H1 (cell line): ENCODE results near the gene CXCL1. TPM values are rescaled to one million over a fixed set of nuclear protein-coding genes. Genes with fewer than 3 reads are reported as not detected.

Experiments used
- CTCF ChIA-PET: fragments of 300-600 bp; sonication (Branson Sonifier 250); formaldehyde crosslinking; loops from one replicate; lab custom pipeline; 2021; ENCODE audit not compliant: partially characterized antibody; lab: Charles Lee
- POLR2A ChIA-PET: fragments of 300-600 bp; sonication (Branson Sonifier 250); formaldehyde crosslinking; loops from one replicate; lab custom pipeline; 2021; ENCODE audit warnings: inconsistent platforms; ENCODE audit not compliant: partially characterized antibody; lab: Charles Lee
- DNase-seq, 2 experiments: peaks; one replicate each; pipeline versions ENCODE4 v3.0.0 to v3.0.0-alpha.2; 2010 to 2022; ENCODE audit warnings: low spot score in 2 of 2, low read depth in 1 of 2, mixed read lengths in 1 of 2
- FAIRE-seq: peaks from 2 replicates; lab custom pipeline; 2011; peaks lifted over from hg19 to GRCh38; lab: Jason Lieb, UNC
- H2AFZ ChIP-seq: 2 replicates; pipeline ENCODE4 v1.8.1; 2012; ENCODE audit warnings: low read length, inconsistent platforms
- H2AK5ac ChIP-seq: 2 replicates; pipeline ENCODE4 v1.6.1; 2013; ENCODE audit warnings: low read depth, low read length
- H2BK120ac ChIP-seq: replicated peaks from 2 replicates; pipeline ENCODE3; 2013; ENCODE audit warnings: low read depth, low read length, inconsistent platforms
- H2BK12ac ChIP-seq: 2 replicates; pipeline ENCODE4 v1.6.1; 2013; ENCODE audit warnings: low read depth, low read length
- H2BK15ac ChIP-seq: 2 replicates; pipeline ENCODE4 v1.6.1; 2013; ENCODE audit warnings: low read length
- H2BK20ac ChIP-seq: 2 replicates; pipeline ENCODE4 v1.6.1; 2013; ENCODE audit warnings: low read length
- H2BK5ac ChIP-seq: 2 replicates; pipeline ENCODE4 v1.6.1; 2013; ENCODE audit warnings: low read depth, low read length
- H3K14ac ChIP-seq: 2 replicates; pipeline ENCODE4 v1.6.1; 2013; ENCODE audit warnings: inconsistent platforms; ENCODE audit not compliant: insufficient read length
- H3K18ac ChIP-seq: 2 replicates; pipeline ENCODE4 v1.6.1; 2013; ENCODE audit warnings: low read length; ENCODE audit errors: extremely low read depth
- H3K23ac ChIP-seq: 2 replicates; pipeline ENCODE4 v1.6.1; 2013; ENCODE audit warnings: inconsistent platforms; ENCODE audit not compliant: insufficient read length
- H3K23me2 ChIP-seq: 2 replicates; pipeline ENCODE4 v1.6.1; 2013; ENCODE audit warnings: low read depth, low read length
- H3K27ac ChIP-seq: 2 replicates; pipeline ENCODE4 v1.6.1; 2011; ENCODE audit warnings: low read depth, low read length, inconsistent platforms
- H3K27me3 ChIP-seq, 4 experiments: replicated peaks in 1 of 4; 1 replicate in 1 of 4; 2 replicates in 3 of 4; pipeline versions ENCODE4 v1.6.1 to v1.8.1; 2011 to 2013; ENCODE audit warnings: low read length in 3 of 4, mild to moderate bottlenecking in 3 of 4, inconsistent platforms in 2 of 4, mixed read lengths in 2 of 4, moderate library complexity in 1 of 4; ENCODE audit not compliant: control insufficient read depth in 3 of 4, insufficient read depth in 3 of 4; ENCODE audit errors: extremely low read depth in 1 of 4
- H3K36me3 ChIP-seq, 4 experiments: 2 replicates each; pipeline versions ENCODE4 v1.6.1 to v1.8.1; 2011 to 2013; ENCODE audit warnings: mild to moderate bottlenecking in 4 of 4, low read length in 3 of 4, moderate library complexity in 2 of 4, control low read depth in 1 of 4, inconsistent platforms in 1 of 4; ENCODE audit not compliant: insufficient read depth in 4 of 4, control insufficient read depth in 2 of 4
- H3K4ac ChIP-seq: replicated peaks from 2 replicates; pipeline ENCODE3; 2013; ENCODE audit warnings: low read length, low read depth, mixed read lengths, inconsistent platforms; ENCODE audit not compliant: insufficient read length
- H3K4me1 ChIP-seq, 4 experiments: replicated peaks in 1 of 4; 1 replicate in 1 of 4; 2 replicates in 3 of 4; pipeline versions ENCODE4 v1.6.1 to v1.8.1; 2011 to 2013; ENCODE audit warnings: low read length in 3 of 4, inconsistent platforms in 2 of 4, mixed read lengths in 1 of 4; ENCODE audit not compliant: insufficient read depth in 4 of 4, control insufficient read depth in 3 of 4
- H3K4me2 ChIP-seq, 2 experiments: 2 replicates each; pipeline versions ENCODE4 v1.6.1 to v1.8.1; 2011 to 2013; ENCODE audit warnings: low read depth in 2 of 2, low read length in 2 of 2, control low read depth in 1 of 2, inconsistent platforms in 1 of 2, mild to moderate bottlenecking in 1 of 2; ENCODE audit not compliant: insufficient read depth in 1 of 2
- H3K4me3 ChIP-seq, 4 experiments: fragments of 200-600, 300-600 bp in 1 of 4; sonication (generic), shearing (Covaris generic), sonication (Bioruptor Twin) in 1 of 4; 2 replicates each; pipeline versions ENCODE4 v1.5.1 to v1.8.1; 2011 to 2016; ENCODE audit warnings: low read length in 4 of 4, low read depth in 3 of 4, control low read depth in 2 of 4, inconsistent platforms in 2 of 4, mild to moderate bottlenecking in 2 of 4, mixed read lengths in 1 of 4, moderate library complexity in 1 of 4; ENCODE audit not compliant: insufficient read depth in 2 of 4; ENCODE audit errors: extremely low read depth in 1 of 4
- H3K56ac ChIP-seq: replicated peaks from 2 replicates; pipeline ENCODE3; 2013; ENCODE audit warnings: low read depth, mild to moderate bottlenecking, mixed read lengths, low read length, inconsistent platforms; ENCODE audit not compliant: insufficient read length
- H3K79me1 ChIP-seq: 2 replicates; pipeline ENCODE4 v1.6.1; 2013; ENCODE audit warnings: low read depth, low read length, control low read depth
- H3K79me2 ChIP-seq, 2 experiments: 2 replicates each; pipeline versions ENCODE4 v1.6.1 to v1.8.1; 2012 to 2013; ENCODE audit warnings: low read length in 2 of 2, mild to moderate bottlenecking in 2 of 2, inconsistent platforms in 1 of 2; ENCODE audit not compliant: insufficient read depth in 2 of 2, control insufficient read depth in 1 of 2
- H3K9ac ChIP-seq, 4 experiments: replicated peaks in 1 of 4; 1 replicate in 1 of 4; 2 replicates in 3 of 4; pipeline versions ENCODE4 v1.6.1 to v1.8.1; 2011 to 2013; ENCODE audit warnings: low read depth in 3 of 4, low read length in 3 of 4, control low read depth in 2 of 4, mild to moderate bottlenecking in 2 of 4, moderate library complexity in 2 of 4, inconsistent platforms in 1 of 4; ENCODE audit errors: extremely low read depth in 1 of 4
- H3K9me3 ChIP-seq, 2 experiments: 2 replicates each; pipeline versions ENCODE4 v1.6.1 to v1.8.1; 2012 to 2013; ENCODE audit warnings: mild to moderate bottlenecking in 2 of 2, moderate library complexity in 2 of 2, control low read depth in 1 of 2, inconsistent platforms in 1 of 2, low read depth in 1 of 2, low read length in 1 of 2, mixed read lengths in 1 of 2; ENCODE audit not compliant: insufficient read depth in 2 of 2
- H4K20me1 ChIP-seq, 2 experiments: replicated peaks in 1 of 2; 2 replicates each; pipeline versions ENCODE3 to v1.8.1; 2011 to 2013; ENCODE audit warnings: inconsistent platforms in 2 of 2, low read length in 2 of 2, mild to moderate bottlenecking in 1 of 2; ENCODE audit not compliant: insufficient read depth in 2 of 2, control insufficient read depth in 1 of 2
- H4K5ac ChIP-seq: 2 replicates; pipeline ENCODE4 v1.6.1; 2013; ENCODE audit warnings: low read length, low read depth, mixed read lengths, inconsistent platforms; ENCODE audit not compliant: insufficient read length
- H4K8ac ChIP-seq: 2 replicates; pipeline ENCODE4 v1.8.0; 2013; ENCODE audit warnings: mild to moderate bottlenecking, moderate library complexity, low read length, inconsistent platforms; ENCODE audit not compliant: insufficient read depth; ENCODE audit errors: extremely low read depth
- H4K91ac ChIP-seq: replicated peaks from 2 replicates; pipeline ENCODE3; 2013; ENCODE audit warnings: low read length, mixed read lengths, inconsistent platforms; ENCODE audit not compliant: insufficient read length
- JUND ChIP-seq: IDR thresholded peaks from 2 replicates; pipeline ENCODE4 v1.6.1; 2011; ENCODE audit warnings: mild to moderate bottlenecking, improper control_type of control experiment, low read length
- POLR2AphosphoS5 ChIP-seq: IDR thresholded peaks from 2 replicates; pipeline ENCODE4 v1.6.1; 2011; ENCODE audit warnings: low read depth, low read length
- SIRT6 ChIP-seq: IDR thresholded peaks from one replicate; pipeline ENCODE4 v1.7.1; 2012; ENCODE audit warnings: low read length, inconsistent platforms
- YY1 ChIP-seq: IDR thresholded peaks from 2 replicates; pipeline ENCODE4 v1.6.1; 2011; ENCODE audit warnings: low read depth, mild to moderate bottlenecking, low read length
- WGBS, 2 experiments: shearing (Covaris generic) in 1 of 2; methylation state at CpG; one replicate each; pipeline versions ENCODE4 v1.1.6 to v1.1.7; 2013 to 2015; ENCODE audit warnings: low lambda C conversion rate in 2 of 2, mixed read lengths in 2 of 2, inconsistent platforms in 1 of 2, low coverage in 1 of 2, missing lambda C conversion rate in 1 of 2; ENCODE audit not compliant: insufficient replicate concordance in 2 of 2, insufficient coverage in 1 of 2, insufficient read length in 1 of 2; ENCODE audit errors: extremely low coverage in 1 of 2, missing lambda C conversion rate in 1 of 2; 5-methylcytosine and 5-hydroxymethylcytosine counted together
- polyA plus RNA-seq, 7 experiments: library from polyadenylated mRNA; depleted of rRNA in 3 of 7; stranded (reverse) in 5 of 7; unstranded in 2 of 7; fragments of >200 nt in 5 of 7; fragments of 200-250 nt in 2 of 7; gene quantifications; 1 replicate in 5 of 7; 2 replicates in 1 of 7; 4 replicates in 1 of 7; pipeline versions ENCODE4 v1.2.1 to v1.2.3, GENCODE V29; 2011 to 2013; ENCODE audit warnings: missing spikeins in 2 of 7, mixed read lengths in 2 of 7
- total RNA-seq: library from RNA; stranded (reverse); fragmentation: NEBNext Ultra II Directional; extraction: Animal tissue kit (Norgen Biotek cat#: 25700); gene quantifications from 2 replicates; pipeline ENCODE4 v1.2.1, GENCODE V29; 2021

The CXCL1 gene
- total and polyA plus RNA-seq, 2 of the 8 experiments (the other 6 are each of a cell fraction or from before 2014, with no cell fraction given), result 0.77 to 0.80 TPM

GRCh38 chr4:73919691-73920090 is 50.5 kb downstream of the CXCL1 start:
- no peak overlapping the region for H2BK12ac ChIP-seq
- no peaks in the 10 kb centered on the region; the same call in 1 of the 2 replicates for H3K23me2 ChIP-seq
- FAIRE-seq, result no peak
- H3K18ac ChIP-seq, result no peak overlapping the region
- TF ChIP-seq YY1 (no peak), POLR2AphosphoS5 (no peak), SIRT6 (no peak), JUND (no peak)
- TF ChIP-seq, all 59 proteins: peak for 0
- H3K4me3 ChIP-seq, result no peak overlapping the region
- no peak overlapping the region for H3K4ac ChIP-seq
- H2AK5ac ChIP-seq, result no peak overlapping the region
- H3K4me1 ChIP-seq, result no peaks in the 10 kb centered on the region
- no peak overlapping the region for H3K4me2 ChIP-seq
- H3K27ac ChIP-seq, result no peak overlapping the region
- WGBS, 2 experiments, result 81% methylated on average over 3 of the region's 3 CpGs; no CpG with 5 or more reads in 1 of the 2 experiments
- no peaks in the 10 kb centered on the region for H3K36me3 ChIP-seq
- no peaks in the 10 kb centered on the region for H3K79me2 ChIP-seq
- H3K79me1 ChIP-seq, result no peaks in the 10 kb centered on the region
- no peaks in the 10 kb centered on the region for H3K9me3 ChIP-seq
- no peak overlapping the region for H2BK120ac ChIP-seq
- no peak for DNase-seq
- H2BK20ac ChIP-seq, result no peak overlapping the region
- H4K91ac ChIP-seq, result no peak overlapping the region
- no peak overlapping the region for H3K56ac ChIP-seq
- no peak overlapping the region for H2BK15ac ChIP-seq
- ChIA-PET POLR2A (no interaction called here), CTCF (interaction anchor here (0.8 kb wide), 2 partner anchors 18 to 605 kb away, joined by 3 to 4 read pairs; no protein-coding TSS in a partner anchor)
- H4K20me1 ChIP-seq, result no peaks in the 10 kb centered on the region
- no peak overlapping the region for H2BK5ac ChIP-seq
- H3K23ac ChIP-seq, result no peak overlapping the region
- no peak overlapping the region for H4K5ac ChIP-seq
- no peak overlapping the region for H3K14ac ChIP-seq
- H4K8ac ChIP-seq, result no peak overlapping the region
- no peak overlapping the region for H3K9ac ChIP-seq
- peak overlapping the region; percentile 2; the same call in 1 of the 2 replicates for H2AFZ ChIP-seq
- no peaks in the 10 kb centered on the region for H3K27me3 ChIP-seq

Other genes with a start within 250 kb of the CXCL1 start
- 0.28 and 0.44 TPM in 2 replicates for gene RASSF6, start 249.0 kb upstream of the CXCL1 start, total RNA-seq
- 0.02 and 0.03 TPM in 2 replicates for gene RASSF6, start 249.0 kb upstream of the CXCL1 start, polyA plus RNA-seq (2011; rRNA removed)
- gene CXCL8, start 128.8 kb upstream of the CXCL1 start, total RNA-seq, result not detected in 2 replicates
- gene CXCL8, start 128.8 kb upstream of the CXCL1 start, polyA plus RNA-seq (2011; rRNA removed), result not detected in 2 replicates
- 7.6 and 8.0 TPM in 2 replicates for gene CXCL6, start 32.7 kb upstream of the CXCL1 start, total RNA-seq
- 6.3 and 10.2 TPM in 2 replicates for gene CXCL6, start 32.7 kb upstream of the CXCL1 start, polyA plus RNA-seq (2011; rRNA removed)
- not detected in 2 replicates for gene PF4V1, start 16.1 kb upstream of the CXCL1 start, total RNA-seq
- not detected in 2 replicates for gene PF4V1, start 16.1 kb upstream of the CXCL1 start, polyA plus RNA-seq (2011; rRNA removed)
- gene PF4, start 112.6 kb downstream of the CXCL1 start, total RNA-seq, result 0.71 and 2.0 TPM in 2 replicates
- 2.3 and 4.5 TPM in 2 replicates for gene PF4, start 112.6 kb downstream of the CXCL1 start, polyA plus RNA-seq (2011; rRNA removed)
- 0.43 TPM in 1 of 2 replicates, not detected in the other for gene PPBP, start 118.8 kb downstream of the CXCL1 start, total RNA-seq
- 0.18 TPM in 1 of 2 replicates, not detected in the other for gene PPBP, start 118.8 kb downstream of the CXCL1 start, polyA plus RNA-seq (2011; rRNA removed)
- 10.9 and 11.4 TPM in 2 replicates for gene CXCL5, start 129.3 kb downstream of the CXCL1 start, total RNA-seq
- 8.5 and 15.6 TPM in 2 replicates for gene CXCL5, start 129.3 kb downstream of the CXCL1 start, polyA plus RNA-seq (2011; rRNA removed)
- 5.2 TPM in 2 replicates for gene CXCL3, start 169.3 kb downstream of the CXCL1 start, total RNA-seq
- 3.1 and 3.7 TPM in 2 replicates for gene CXCL3, start 169.3 kb downstream of the CXCL1 start, polyA plus RNA-seq (2011; rRNA removed)
- gene CXCL2, start 229.8 kb downstream of the CXCL1 start, total RNA-seq, result 0.73 and 1.5 TPM in 2 replicates
- 0.63 and 0.72 TPM in 2 replicates for gene CXCL2, start 229.8 kb downstream of the CXCL1 start, polyA plus RNA-seq (2011; rRNA removed)